Urothelium cell line (cell line): ENCODE results near the gene MGAT4C.
"Not testable (repeated sequence)": the region's sequence is repeated elsewhere in the genome, so short reads cannot be mapped to it uniquely, and the experiment has no call there.

ENCODE experiments used
- DNase-seq: peaks from one replicate; pipeline ENCODE4 v3.0.0; 2011; ENCODE audit warnings: low spot score, mixed read lengths
- FAIRE-seq: peaks from 2 replicates; lab custom pipeline; 2011; peaks lifted over from hg19 to GRCh38; lab: Jason Lieb, UNC

The MGAT4C gene

GRCh38 chr12:86256163-86256562 lies at the start of gene MGAT4C:
MGAT4C (minus strand) TSS chr12:86256391.
- no peak for FAIRE-seq
- no peak for DNase-seq

GRCh38 chr12:86296396-86296795 lies 40.2 kb upstream of the MGAT4C start:
- DNase-seq, FAIRE-seq: not testable (repeated sequence)

GRCh38 chr12:86293682-86294240 lies 37.6 kb upstream of the MGAT4C start:
- no peak for FAIRE-seq
- no peak for DNase-seq

- DNase-seq (no peak), FAIRE-seq (no peak)
These were observed 36.3 kb upstream of the MGAT4C start for GRCh38 chr12:86292480-86292879.

- no peak for FAIRE-seq
- DNase-seq: no peak
These were observed 34.4 kb upstream of the MGAT4C start for GRCh38 chr12:86290615-86291014.

GRCh38 chr12:86286119-86286518 lies 29.9 kb upstream of the MGAT4C start:
- DNase-seq: no peak
- FAIRE-seq: no peak

- DNase-seq (no peak), FAIRE-seq (no peak)
These were observed 27.4 kb upstream of the MGAT4C start for GRCh38 chr12:86283620-86284019.

GRCh38 chr12:86275356-86275755 lies 19.2 kb upstream of the MGAT4C start:
- DNase-seq: no peak

GRCh38 chr12:86265329-86265695 lies 9.1 kb upstream of the MGAT4C start:
- FAIRE-seq: no peak

More at GRCh38 chr12:86275356-86275755, 19.2 kb upstream of the MGAT4C start:
- no peak for FAIRE-seq

GRCh38 chr12:86264451-86265328 lies 8.5 kb upstream of the MGAT4C start:
- FAIRE-seq (no peak), DNase-seq (no peak)

More at GRCh38 chr12:86265329-86265695, 9.1 kb upstream of the MGAT4C start:
- DNase-seq: no peak

- FAIRE-seq: no peak
These were observed 5.4 kb upstream of the MGAT4C start for GRCh38 chr12:86261578-86261977.

GRCh38 chr12:86261142-86261541 lies 5.0 kb upstream of the MGAT4C start:
- DNase-seq (no peak), FAIRE-seq (no peak)

More at GRCh38 chr12:86261578-86261977, 5.4 kb upstream of the MGAT4C start:
- DNase-seq: no peak

GRCh38 chr12:86260183-86260582 lies 4.0 kb upstream of the MGAT4C start:
- no peak for FAIRE-seq
- no peak for DNase-seq

- no peak for FAIRE-seq
- no peak for DNase-seq
These were observed 943 bp upstream of the MGAT4C start for GRCh38 chr12:86257134-86257533.

- DNase-seq: no peak
These were observed 1.6 kb downstream of the MGAT4C start for GRCh38 chr12:86254399-86255107.

GRCh38 chr12:86249851-86250250 lies 6.3 kb downstream of the MGAT4C start:
- DNase-seq (peak; percentile 4), FAIRE-seq (no peak)

More at GRCh38 chr12:86254399-86255107, 1.6 kb downstream of the MGAT4C start:
- no peak for FAIRE-seq

GRCh38 chr12:86249276-86249675 lies 6.9 kb downstream of the MGAT4C start:
- no peak for DNase-seq
- FAIRE-seq: no peak

- FAIRE-seq (no peak), DNase-seq (no peak)
These were observed 8.3 kb downstream of the MGAT4C start for GRCh38 chr12:86247871-86248270.

GRCh38 chr12:86241600-86241999 lies 14.6 kb downstream of the MGAT4C start:
- no peak for DNase-seq
- FAIRE-seq: no peak

GRCh38 chr12:86234316-86234855 lies 21.8 kb downstream of the MGAT4C start:
- DNase-seq: no peak
- FAIRE-seq: no peak

- FAIRE-seq: no peak
- DNase-seq: no peak
These were observed 23.1 kb downstream of the MGAT4C start for GRCh38 chr12:86233126-86233525.
